ENCODE measurements around the gene TMEM255B. TPM values are rescaled to one million over a fixed set of nuclear protein-coding genes. Genes with fewer than 3 reads are reported as not detected.

Gene TMEM255B
- polyA plus RNA-seq, 1 donor (not counting 4 experiments of a cell fraction or from before 2014, with no cell fraction given): 7.6 TPM

DNA sequence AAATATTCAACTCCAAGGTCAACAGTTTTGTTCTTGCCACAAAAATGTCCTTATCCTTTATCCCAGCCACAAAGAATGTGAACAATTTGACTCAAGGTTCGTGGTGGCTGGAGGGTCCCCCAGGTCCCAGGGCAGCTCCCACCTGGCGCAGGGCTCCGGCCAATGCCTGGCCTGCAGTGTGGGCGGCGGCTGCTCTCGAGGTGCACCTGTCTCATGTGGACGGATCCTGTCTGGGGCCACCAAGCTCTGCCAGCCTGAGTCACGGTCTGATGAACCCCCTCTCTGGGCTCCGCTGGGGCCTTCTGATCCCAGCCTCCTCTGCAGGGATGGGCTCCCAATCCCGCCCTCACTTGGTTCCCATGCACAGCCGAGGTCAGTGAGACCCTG, 55.4 kb downstream of the TMEM255B start:
- no peak for FAIRE-seq
- no peak for DNase-seq (ENCODE audit: low read depth, low spot score)
- no peak overlapping the region for H2AFZ ChIP-seq (ENCODE audit: control insufficient read depth, low read length)
- TF ChIP-seq EZH2 (IDR thresholded peaks at IDR 0.05; ENCODE audit: low read length): no peak
- TF ChIP-seq, protein P1, sequence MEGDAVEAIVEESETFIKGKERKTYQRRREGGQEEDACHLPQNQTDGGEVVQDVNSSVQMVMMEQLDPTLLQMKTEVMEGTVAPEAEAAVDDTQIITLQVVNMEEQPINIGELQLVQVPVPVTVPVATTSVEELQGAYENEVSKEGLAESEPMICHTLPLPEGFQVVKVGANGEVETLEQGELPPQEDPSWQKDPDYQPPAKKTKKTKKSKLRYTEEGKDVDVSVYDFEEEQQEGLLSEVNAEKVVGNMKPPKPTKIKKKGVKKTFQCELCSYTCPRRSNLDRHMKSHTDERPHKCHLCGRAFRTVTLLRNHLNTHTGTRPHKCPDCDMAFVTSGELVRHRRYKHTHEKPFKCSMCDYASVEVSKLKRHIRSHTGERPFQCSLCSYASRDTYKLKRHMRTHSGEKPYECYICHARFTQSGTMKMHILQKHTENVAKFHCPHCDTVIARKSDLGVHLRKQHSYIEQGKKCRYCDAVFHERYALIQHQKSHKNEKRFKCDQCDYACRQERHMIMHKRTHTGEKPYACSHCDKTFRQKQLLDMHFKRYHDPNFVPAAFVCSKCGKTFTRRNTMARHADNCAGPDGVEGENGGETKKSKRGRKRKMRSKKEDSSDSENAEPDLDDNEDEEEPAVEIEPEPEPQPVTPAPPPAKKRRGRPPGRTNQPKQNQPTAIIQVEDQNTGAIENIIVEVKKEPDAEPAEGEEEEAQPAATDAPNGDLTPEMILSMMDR (optimal IDR thresholded peaks at IDR 0.05 in 1 of 3, IDR thresholded peaks at IDR 0.05 in 1 of 3, conservative IDR thresholded peaks at IDR 0.05 in 1 of 3; ENCODE audit: extremely low read depth in 1 of 3, insufficient read depth in 2 of 3, low read length in 3 of 3): no peak
- H3K79me2 ChIP-seq (ENCODE audit: control insufficient read depth, insufficient read depth, low read length): no peaks in the 10 kb centered on the region
- peaks cover 0 to 3% of the 10 kb centered on the region in 2 experiments for H3K36me3 ChIP-seq (ENCODE audit: control insufficient read depth in 2 of 2, extremely low read depth in 1 of 2, insufficient read depth in 2 of 2, low read length in 2 of 2)
- H3K9me1 ChIP-seq (ENCODE audit: control insufficient read depth, extremely low read depth, insufficient read depth, low read length): no peaks in the 10 kb centered on the region
- dilution Hi-C loops (cut with MboI; ENCODE audit: extremely low pct_ligation_motif_present, low sequenced_read_pairs): no loop called here
- peaks cover 6% of the 10 kb centered on the region for H4K20me1 ChIP-seq (ENCODE audit: control insufficient read depth, extremely low read depth, insufficient read depth, low read length)
- H3K4me1 ChIP-seq (ENCODE audit: control insufficient read depth, extremely low read depth, insufficient read depth, low read length): no peaks in the 10 kb centered on the region
- no peak overlapping the region for H3K4me3 ChIP-seq (ENCODE audit: control insufficient read depth in 2 of 3, extremely low read depth in 1 of 3, insufficient read depth in 2 of 3, low read depth in 1 of 3, low read length in 3 of 3)
- no peaks in the 10 kb centered on the region for H3K27me3 ChIP-seq (ENCODE audit: control insufficient read depth, extremely low read depth, insufficient read depth, low read length)
- H3K9me3 ChIP-seq (ENCODE audit: control insufficient read depth, low read depth, low read length): no peaks in the 10 kb centered on the region
- H3K9ac ChIP-seq (ENCODE audit: control insufficient read depth, extremely low read depth, insufficient read depth, low read length): no peak overlapping the region
- H3K27ac ChIP-seq (ENCODE audit: control insufficient read depth, insufficient read depth, low read length): no peak overlapping the region
- H3K4me2 ChIP-seq (ENCODE audit: control insufficient read depth, extremely low read depth, insufficient read depth, low read depth, low read length): no peak overlapping the region

- Histone ChIP-seq H3K4me1 (ENCODE audit: control insufficient read depth, extremely low read depth, insufficient read depth, low read length) (peaks cover under 1% of the 10 kb centered on the region), H3K9ac (ENCODE audit: control insufficient read depth, extremely low read depth, insufficient read depth, low read length) (no peak overlapping the region), H3K27me3 (ENCODE audit: control insufficient read depth, extremely low read depth, insufficient read depth, low read length) (no peaks in the 10 kb centered on the region), H3K9me1 (ENCODE audit: control insufficient read depth, extremely low read depth, insufficient read depth, low read length) (no peaks in the 10 kb centered on the region), H3K9me3 (ENCODE audit: control insufficient read depth, low read depth, low read length) (no peaks in the 10 kb centered on the region), H3K79me2 (ENCODE audit: control insufficient read depth, insufficient read depth, low read length) (no peaks in the 10 kb centered on the region), H3K36me3 (ENCODE audit: control insufficient read depth in 2 of 2, extremely low read depth in 1 of 2, insufficient read depth in 2 of 2, low read length in 2 of 2) (peaks cover 6 to 8% of the 10 kb centered on the region in 2 experiments), H4K20me1 (ENCODE audit: control insufficient read depth, extremely low read depth, insufficient read depth, low read length) (peaks cover 6% of the 10 kb centered on the region), H2AFZ (ENCODE audit: control insufficient read depth, low read length) (no peak overlapping the region), H3K27ac (ENCODE audit: control insufficient read depth, insufficient read depth, low read length) (no peak overlapping the region), H3K4me3 (ENCODE audit: control insufficient read depth in 2 of 3, extremely low read depth in 1 of 3, insufficient read depth in 2 of 3, low read depth in 1 of 3, low read length in 3 of 3) (no peak overlapping the region), H3K4me2 (ENCODE audit: control insufficient read depth, extremely low read depth, insufficient read depth, low read depth, low read length) (no peak overlapping the region)
- DNase-seq (ENCODE audit: low read depth, low spot score) (no peak), FAIRE-seq (no peak)
- TF ChIP-seq EZH2 (IDR thresholded peaks at IDR 0.05; ENCODE audit: low read length): no peak
- TF ChIP-seq, protein P1 (optimal IDR thresholded peaks at IDR 0.05 in 1 of 3, IDR thresholded peaks at IDR 0.05 in 1 of 3, conservative IDR thresholded peaks at IDR 0.05 in 1 of 3; ENCODE audit: extremely low read depth in 1 of 3, insufficient read depth in 2 of 3, low read length in 3 of 3): no peak
- dilution Hi-C loops (cut with MboI; ENCODE audit: extremely low pct_ligation_motif_present, low sequenced_read_pairs): no loop called here
These were observed 56.4 kb downstream of the TMEM255B start for GRCh38 chr13:113815151-113816058.
